NCI-H1930 (cell line): ENCODE measurements around the gene CNBD2.
"Not testable (repeated sequence)": the region's sequence is repeated elsewhere in the genome, so short reads cannot be mapped to it uniquely, and the experiment has no call there.

ENCODE experiments used
- DNase-seq, 2 experiments: peaks; one replicate each; lab custom pipeline; 2025; lab: John Stamatoyannopoulos, UW

CNBD2 gene

GRCh38 chr20:35975576-35976373, 7.4 kb downstream of the CNBD2 start:
- DNase-seq = no peak

GRCh38 chr20:35978041-35978513, 9.7 kb downstream of the CNBD2 start:
- DNase-seq = no peak

- no peak for DNase-seq
Measured at GRCh38 chr20:35979544-35979943, 11.2 kb downstream of the CNBD2 start.

- no peak for DNase-seq
Measured at GRCh38 chr20:35981969-35982368, 13.6 kb downstream of the CNBD2 start.

GRCh38 chr20:35984382-35984781, 16.0 kb downstream of the CNBD2 start:
- DNase-seq = no peak

- DNase-seq = no peak
Measured at GRCh38 chr20:35985806-35986205, 17.4 kb downstream of the CNBD2 start.

- DNase-seq = no peak
Measured at GRCh38 chr20:35988910-35989463, 20.6 kb downstream of the CNBD2 start.

GRCh38 chr20:35991142-35991771, 22.9 kb downstream of the CNBD2 start:
- no peak for DNase-seq

- peak; percentile 50 to 75 for DNase-seq
Measured at GRCh38 chr20:35992713-35993335, 24.4 kb downstream of the CNBD2 start.

- DNase-seq = peak; percentile 72 to 85
Measured at GRCh38 chr20:35994994-35995453, 26.6 kb downstream of the CNBD2 start.

GRCh38 chr20:35996492-35996891, 28.1 kb downstream of the CNBD2 start:
- DNase-seq = not testable (repeated sequence)

GRCh38 chr20:36001331-36001730, 32.9 kb downstream of the CNBD2 start:
- not testable (repeated sequence) for DNase-seq

- no peak for DNase-seq
Measured at GRCh38 chr20:36002855-36003254, 34.5 kb downstream of the CNBD2 start.

- no peak for DNase-seq
Measured at GRCh38 chr20:36004045-36004444, 35.7 kb downstream of the CNBD2 start.

- no peak for DNase-seq
Measured at GRCh38 chr20:36008461-36009035, 40.2 kb downstream of the CNBD2 start.

- DNase-seq = no peak
Measured at GRCh38 chr20:36010076-36010475, 41.7 kb downstream of the CNBD2 start.

GRCh38 chr20:36010825-36011224, 42.4 kb downstream of the CNBD2 start:
- DNase-seq = no peak

GRCh38 chr20:36015806-36016403, 47.5 kb downstream of the CNBD2 start:
- DNase-seq = no peak

- DNase-seq = no peak
Measured at GRCh38 chr20:36017048-36017951, 48.9 kb downstream of the CNBD2 start.

- DNase-seq = no peak
Measured at GRCh38 chr20:36018208-36018988, 50.0 kb downstream of the CNBD2 start.
